ENCODE measurements around the gene CFAP58. TPM values are rescaled to one million over a fixed set of nuclear protein-coding genes. Genes with fewer than 3 reads are reported as not detected.

CFAP58 gene
- total and polyA plus RNA-seq, 2 donors (not counting 3 experiments of a cell fraction or from before 2014, with no cell fraction given): 0.07 to 0.29 TPM

DNA sequence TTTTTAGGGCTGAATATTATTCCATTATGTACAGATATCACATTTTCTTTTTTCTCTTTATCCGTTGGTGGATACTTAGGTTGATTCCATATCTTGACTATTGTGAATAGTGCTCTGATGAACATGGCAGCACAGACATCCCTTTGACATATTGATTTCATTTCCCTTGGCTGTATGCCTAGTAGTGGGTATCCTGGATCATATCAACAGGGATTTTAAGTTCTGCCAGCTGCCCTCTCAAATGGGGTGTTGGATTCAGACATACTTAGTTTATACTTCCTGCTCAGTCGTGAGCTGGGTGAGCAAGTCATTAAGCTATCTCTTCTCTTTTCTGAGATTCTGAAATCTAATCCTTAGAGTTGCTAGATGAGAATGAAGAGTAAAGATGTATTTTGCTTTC lies 147.8 kb downstream of the CFAP58 start:
- no peaks in the 10 kb centered on the region for H3K36me3 ChIP-seq (ENCODE audit: control insufficient read depth in 2 of 2, extremely low read depth in 1 of 2, insufficient read depth in 2 of 2, low read length in 2 of 2)
- CTCF ChIA-PET: no interaction called here

More for the DNA sequence above, 147.8 kb downstream of the CFAP58 start:
- Histone ChIP-seq H3K9ac (replicated peaks; ENCODE audit: extremely low read depth, insufficient read depth, low read length) (no peak overlapping the region), H3K9me1 (replicated peaks; ENCODE audit: control insufficient read depth, extremely low read depth, insufficient read depth, low read length) (no peaks in the 10 kb centered on the region), H3K27ac (ENCODE audit: insufficient read depth, low read depth, low read length) (no peak overlapping the region), H4K20me1 (replicated peaks; ENCODE audit: control insufficient read depth, extremely low read depth, insufficient read depth, low read length) (no peaks in the 10 kb centered on the region), H2AFZ (ENCODE audit: low read depth, low read length) (no peak overlapping the region), H3K9me3 (replicated peaks; ENCODE audit: control insufficient read depth, insufficient read depth, low read length) (no peaks in the 10 kb centered on the region), H3K27me3 (ENCODE audit: control insufficient read depth in 2 of 2, insufficient read depth in 2 of 2, low read length in 2 of 2) (no peaks in the 10 kb centered on the region), H3K4me3 (replicated peaks in 1 of 3; ENCODE audit: insufficient read depth in 1 of 3, low read depth in 1 of 3, low read length in 3 of 3) (no peak overlapping the region), H3K4me1 (ENCODE audit: control insufficient read depth, extremely low read depth, insufficient read depth, low read length) (no peaks in the 10 kb centered on the region), H3K4me2 (ENCODE audit: insufficient read depth, low read length) (no peak overlapping the region), H3K79me2 (ENCODE audit: control insufficient read depth, insufficient read depth, low read length) (no peaks in the 10 kb centered on the region)
- intact Hi-C loops (cut with micrococcal nuclease) (no loop called here), dilution Hi-C loops (cut with MboI; ENCODE audit: extremely low pct_ligation_motif_present, low sequenced_read_pairs) (no loop called here)
- no peak for FAIRE-seq
- no TSS peak for BruUV-seq (replicated peaks)
- POLR2A ChIA-PET: no interaction called here
- DNase-seq (ENCODE audit: low read depth, low spot score): no peak
- TF ChIP-seq, protein P1, sequence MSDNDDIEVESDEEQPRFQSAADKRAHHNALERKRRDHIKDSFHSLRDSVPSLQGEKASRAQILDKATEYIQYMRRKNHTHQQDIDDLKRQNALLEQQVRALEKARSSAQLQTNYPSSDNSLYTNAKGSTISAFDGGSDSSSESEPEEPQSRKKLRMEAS (IDR thresholded peaks at IDR 0.05; ENCODE audit: insufficient read depth, insufficient read length): no peak
- no peak for TF ChIP-seq GATA2 (IDR thresholded peaks at IDR 0.05; ENCODE audit: insufficient read depth, insufficient read length, low read depth, low read length)
- TF ChIP-seq, protein P2, sequence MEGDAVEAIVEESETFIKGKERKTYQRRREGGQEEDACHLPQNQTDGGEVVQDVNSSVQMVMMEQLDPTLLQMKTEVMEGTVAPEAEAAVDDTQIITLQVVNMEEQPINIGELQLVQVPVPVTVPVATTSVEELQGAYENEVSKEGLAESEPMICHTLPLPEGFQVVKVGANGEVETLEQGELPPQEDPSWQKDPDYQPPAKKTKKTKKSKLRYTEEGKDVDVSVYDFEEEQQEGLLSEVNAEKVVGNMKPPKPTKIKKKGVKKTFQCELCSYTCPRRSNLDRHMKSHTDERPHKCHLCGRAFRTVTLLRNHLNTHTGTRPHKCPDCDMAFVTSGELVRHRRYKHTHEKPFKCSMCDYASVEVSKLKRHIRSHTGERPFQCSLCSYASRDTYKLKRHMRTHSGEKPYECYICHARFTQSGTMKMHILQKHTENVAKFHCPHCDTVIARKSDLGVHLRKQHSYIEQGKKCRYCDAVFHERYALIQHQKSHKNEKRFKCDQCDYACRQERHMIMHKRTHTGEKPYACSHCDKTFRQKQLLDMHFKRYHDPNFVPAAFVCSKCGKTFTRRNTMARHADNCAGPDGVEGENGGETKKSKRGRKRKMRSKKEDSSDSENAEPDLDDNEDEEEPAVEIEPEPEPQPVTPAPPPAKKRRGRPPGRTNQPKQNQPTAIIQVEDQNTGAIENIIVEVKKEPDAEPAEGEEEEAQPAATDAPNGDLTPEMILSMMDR (IDR thresholded peaks at IDR 0.05; ENCODE audit: extremely low read depth in 1 of 2, insufficient read depth in 1 of 2, low read depth in 1 of 2, low read length in 2 of 2): no peak
- TF ChIP-seq POLR2A (IDR thresholded peaks at IDR 0.05; ENCODE audit: low read depth, low read length): no peak
- no peak for TF ChIP-seq POLR2AphosphoS5 (IDR thresholded peaks at IDR 0.05; ENCODE audit: insufficient read depth, low read depth, low read length)
- TF ChIP-seq FOS (IDR thresholded peaks at IDR 0.05; ENCODE audit: borderline replicate concordance, insufficient read depth, low read length): no peak
- TF ChIP-seq EZH2 (IDR thresholded peaks at IDR 0.05; ENCODE audit: borderline replicate concordance, low read depth, low read length, severe bottlenecking): no peak
- TF ChIP-seq MYC (IDR thresholded peaks at IDR 0.05; ENCODE audit: low read depth, low read length): no peak
- no peak for TF ChIP-seq JUN (IDR thresholded peaks at IDR 0.05; ENCODE audit: borderline replicate concordance, insufficient read depth, insufficient read length, low read depth)
